ENCODE data around the gene RAB36. TPM values are rescaled to one million over a fixed set of nuclear protein-coding genes. Genes with fewer than 3 reads are reported as not detected.

RAB36 gene
- total and polyA plus RNA-seq, 9 of the 15 experiments (the other 6 are each of a cell fraction or from before 2014, with no cell fraction given), result 0.04 to 0.50 (median 0.08) TPM; not detected in 3

- TF ChIP-seq ELF1 (tag; IDR thresholded peaks at IDR 0.05) (no peak), NCOA1 (IDR thresholded peaks at IDR 0.05; ENCODE audit: low read depth) (no peak), SRSF7 (optimal IDR thresholded peaks at IDR 0.05; ENCODE audit: low read depth, low read length) (no peak), ZBTB8A (IDR thresholded peaks at IDR 0.05; ENCODE audit: partially characterized antibody) (no peak), CTBP1 (IDR thresholded peaks at IDR 0.05; ENCODE audit: borderline replicate concordance) (no peak), CC2D1A (IDR thresholded peaks at IDR 0.05) (no peak), ATF3 (IDR thresholded peaks at IDR 0.05) (no peak), ATF3 (CRISPR knock-in tag; conservative IDR thresholded peaks at IDR 0.05) (no peak), ZC3H8 (IDR thresholded peaks at IDR 0.05) (no peak), SMARCB1 (IDR thresholded peaks at IDR 0.05; ENCODE audit: insufficient read length, low read depth) (no peak), RFX7 (CRISPR knock-in tag; IDR thresholded peaks at IDR 0.05) (no peak), ZBTB49 (CRISPR knock-in tag; IDR thresholded peaks at IDR 0.05; ENCODE audit: borderline replicate concordance) (no peak), ASH1L (IDR thresholded peaks at IDR 0.05; ENCODE audit: borderline replicate concordance, low read depth, partially characterized antibody) (no peak), CBFB (CRISPR knock-in tag; IDR thresholded peaks at IDR 0.05) (no peak), RAD21 (CRISPR knock-in tag; conservative IDR thresholded peaks at IDR 0.05 in 1 of 2, IDR thresholded peaks at IDR 0.05 in 1 of 2) (no peak), ZFPM2 (CRISPR knock-in tag; IDR thresholded peaks at IDR 0.05) (no peak), HMG20A (CRISPR knock-in tag; conservative IDR thresholded peaks at IDR 0.05) (no peak), CBFA2T3 (IDR thresholded peaks at IDR 0.05) (peak; percentile 86), FOXA1 (IDR thresholded peaks at IDR 0.05; ENCODE audit: borderline replicate concordance) (peak; percentile 70; the same call in 1 of the 2 replicates), NFRKB (IDR thresholded peaks at IDR 0.05; ENCODE audit: low read depth) (no peak), MTA3 (IDR thresholded peaks at IDR 0.05; ENCODE audit: borderline replicate concordance) (no peak)
- TF ChIP-seq, protein P1, sequence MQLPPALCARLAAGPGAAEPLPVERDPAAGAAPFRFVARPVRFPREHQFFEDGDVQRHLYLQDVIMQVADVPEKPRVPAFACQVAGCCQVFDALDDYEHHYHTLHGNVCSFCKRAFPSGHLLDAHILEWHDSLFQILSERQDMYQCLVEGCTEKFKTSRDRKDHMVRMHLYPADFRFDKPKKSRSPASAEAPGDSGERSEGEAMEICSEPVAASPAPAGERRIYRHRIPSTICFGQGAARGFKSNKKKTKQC (CRISPR knock-in tag; IDR thresholded peaks at IDR 0.05), result no peak
- TF ChIP-seq, protein P2, sequence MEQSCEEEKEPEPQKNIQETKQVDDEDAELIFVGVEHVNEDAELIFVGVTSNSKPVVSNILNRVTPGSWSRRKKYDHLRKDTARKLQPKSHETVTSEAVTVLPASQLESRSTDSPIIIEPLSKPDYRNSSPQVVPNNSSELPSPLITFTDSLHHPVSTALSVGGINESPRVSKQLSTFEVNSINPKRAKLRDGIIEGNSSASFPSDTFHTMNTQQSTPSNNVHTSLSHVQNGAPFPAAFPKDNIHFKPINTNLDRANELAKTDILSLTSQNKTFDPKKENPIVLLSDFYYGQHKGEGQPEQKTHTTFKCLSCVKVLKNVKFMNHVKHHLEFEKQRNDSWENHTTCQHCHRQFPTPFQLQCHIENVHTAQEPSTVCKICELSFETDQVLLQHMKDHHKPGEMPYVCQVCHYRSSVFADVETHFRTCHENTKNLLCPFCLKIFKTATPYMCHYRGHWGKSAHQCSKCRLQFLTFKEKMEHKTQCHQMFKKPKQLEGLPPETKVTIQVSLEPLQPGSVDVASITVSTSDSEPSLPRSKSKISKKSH (CRISPR knock-in tag; IDR thresholded peaks at IDR 0.05), result no peak
- TF ChIP-seq, protein P3, sequence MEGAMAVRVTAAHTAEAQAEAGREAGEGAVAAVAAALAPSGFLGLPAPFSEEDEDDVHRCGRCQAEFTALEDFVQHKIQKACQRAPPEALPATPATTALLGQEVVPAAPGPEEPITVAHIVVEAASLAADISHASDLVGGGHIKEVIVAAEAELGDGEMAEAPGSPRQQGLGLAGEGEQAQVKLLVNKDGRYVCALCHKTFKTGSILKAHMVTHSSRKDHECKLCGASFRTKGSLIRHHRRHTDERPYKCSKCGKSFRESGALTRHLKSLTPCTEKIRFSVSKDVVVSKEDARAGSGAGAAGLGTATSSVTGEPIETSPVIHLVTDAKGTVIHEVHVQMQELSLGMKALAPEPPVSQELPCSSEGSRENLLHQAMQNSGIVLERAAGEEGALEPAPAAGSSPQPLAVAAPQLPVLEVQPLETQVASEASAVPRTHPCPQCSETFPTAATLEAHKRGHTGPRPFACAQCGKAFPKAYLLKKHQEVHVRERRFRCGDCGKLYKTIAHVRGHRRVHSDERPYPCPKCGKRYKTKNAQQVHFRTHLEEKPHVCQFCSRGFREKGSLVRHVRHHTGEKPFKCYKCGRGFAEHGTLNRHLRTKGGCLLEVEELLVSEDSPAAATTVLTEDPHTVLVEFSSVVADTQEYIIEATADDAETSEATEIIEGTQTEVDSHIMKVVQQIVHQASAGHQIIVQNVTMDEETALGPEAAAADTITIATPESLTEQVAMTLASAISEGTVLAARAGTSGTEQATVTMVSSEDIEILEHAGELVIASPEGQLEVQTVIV (CRISPR knock-in tag; IDR thresholded peaks at IDR 0.05; ENCODE audit: borderline replicate concordance), result no peak
Observed at GRCh38 chr22:23106906-23107367, 38.3 kb upstream of the RAB36 start (continued).

Measured in K562 (cell line).